ENCODE measurements around the gene CDH9.
A peak's percentile ranks its signal among the peaks of the same experiment; 100 is the strongest.

The CDH9 gene, protein sequence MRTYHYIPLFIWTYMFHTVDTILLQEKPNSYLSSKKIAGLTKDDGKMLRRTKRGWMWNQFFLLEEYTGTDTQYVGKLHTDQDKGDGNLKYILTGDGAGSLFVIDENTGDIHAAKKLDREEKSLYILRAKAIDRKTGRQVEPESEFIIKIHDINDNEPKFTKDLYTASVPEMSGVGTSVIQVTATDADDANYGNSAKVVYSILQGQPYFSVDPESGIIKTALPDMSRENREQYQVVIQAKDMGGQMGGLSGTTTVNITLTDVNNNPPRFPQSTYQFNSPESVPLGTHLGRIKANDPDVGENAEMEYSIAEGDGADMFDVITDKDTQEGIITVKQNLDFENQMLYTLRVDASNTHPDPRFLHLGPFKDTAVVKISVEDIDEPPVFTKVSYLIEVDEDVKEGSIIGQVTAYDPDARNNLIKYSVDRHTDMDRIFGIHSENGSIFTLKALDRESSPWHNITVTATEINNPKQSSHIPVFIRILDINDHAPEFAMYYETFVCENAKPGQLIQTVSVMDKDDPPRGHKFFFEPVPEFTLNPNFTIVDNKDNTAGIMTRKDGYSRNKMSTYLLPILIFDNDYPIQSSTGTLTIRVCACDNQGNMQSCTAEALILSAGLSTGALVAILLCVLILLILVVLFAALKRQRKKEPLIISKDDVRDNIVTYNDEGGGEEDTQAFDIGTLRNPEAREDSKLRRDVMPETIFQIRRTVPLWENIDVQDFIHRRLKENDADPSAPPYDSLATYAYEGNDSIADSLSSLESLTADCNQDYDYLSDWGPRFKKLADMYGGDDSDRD

DNA sequence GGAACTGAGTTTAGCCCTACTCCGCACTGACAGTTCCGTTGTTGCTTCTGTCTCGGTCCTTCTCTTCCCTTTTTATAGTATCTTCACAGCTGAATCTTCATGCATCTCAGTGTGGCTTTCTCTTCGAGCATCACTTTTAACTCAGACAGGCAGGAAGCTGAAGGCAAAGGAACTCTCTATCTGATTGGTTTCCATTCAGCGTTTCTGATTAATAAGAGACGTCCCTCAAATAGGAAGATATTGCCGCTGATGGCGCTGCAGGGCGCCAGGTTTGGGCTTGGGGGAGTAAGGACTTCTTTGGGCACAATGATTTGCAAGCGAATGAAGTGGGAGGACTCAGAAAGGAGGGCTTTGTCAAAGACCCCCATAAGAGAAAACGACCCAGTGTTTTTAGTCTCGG, at the start of gene CDH9:
CDH9 (minus strand) TSS at position 111 of the 400 bp plus-strand sequence. CDS start 50,253 bp downstream, outside the sequence.
- DNase-seq (ENCODE audit: low read depth), result peak; percentile 4

DNA sequence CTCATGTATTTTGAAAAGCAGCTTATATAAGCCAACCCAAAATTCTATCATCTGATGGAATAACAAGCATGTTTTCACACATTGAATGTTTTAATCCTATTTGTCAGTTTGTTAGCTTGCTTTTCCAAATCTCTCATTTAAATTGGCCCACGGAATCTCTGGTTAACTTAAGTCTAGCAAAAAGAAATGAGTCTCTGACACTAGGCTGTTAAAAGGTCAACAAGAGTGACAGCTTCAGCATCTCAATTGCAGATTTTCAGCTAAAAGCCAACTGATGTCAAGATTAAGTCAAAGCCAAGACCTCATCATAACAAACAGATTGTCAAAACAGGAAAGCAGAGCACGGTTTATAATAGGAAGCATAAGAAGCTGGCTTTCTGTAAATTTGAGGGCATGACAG, 49.4 kb upstream of the CDH9 start:
- no peak for DNase-seq (ENCODE audit: low read depth)

DNA sequence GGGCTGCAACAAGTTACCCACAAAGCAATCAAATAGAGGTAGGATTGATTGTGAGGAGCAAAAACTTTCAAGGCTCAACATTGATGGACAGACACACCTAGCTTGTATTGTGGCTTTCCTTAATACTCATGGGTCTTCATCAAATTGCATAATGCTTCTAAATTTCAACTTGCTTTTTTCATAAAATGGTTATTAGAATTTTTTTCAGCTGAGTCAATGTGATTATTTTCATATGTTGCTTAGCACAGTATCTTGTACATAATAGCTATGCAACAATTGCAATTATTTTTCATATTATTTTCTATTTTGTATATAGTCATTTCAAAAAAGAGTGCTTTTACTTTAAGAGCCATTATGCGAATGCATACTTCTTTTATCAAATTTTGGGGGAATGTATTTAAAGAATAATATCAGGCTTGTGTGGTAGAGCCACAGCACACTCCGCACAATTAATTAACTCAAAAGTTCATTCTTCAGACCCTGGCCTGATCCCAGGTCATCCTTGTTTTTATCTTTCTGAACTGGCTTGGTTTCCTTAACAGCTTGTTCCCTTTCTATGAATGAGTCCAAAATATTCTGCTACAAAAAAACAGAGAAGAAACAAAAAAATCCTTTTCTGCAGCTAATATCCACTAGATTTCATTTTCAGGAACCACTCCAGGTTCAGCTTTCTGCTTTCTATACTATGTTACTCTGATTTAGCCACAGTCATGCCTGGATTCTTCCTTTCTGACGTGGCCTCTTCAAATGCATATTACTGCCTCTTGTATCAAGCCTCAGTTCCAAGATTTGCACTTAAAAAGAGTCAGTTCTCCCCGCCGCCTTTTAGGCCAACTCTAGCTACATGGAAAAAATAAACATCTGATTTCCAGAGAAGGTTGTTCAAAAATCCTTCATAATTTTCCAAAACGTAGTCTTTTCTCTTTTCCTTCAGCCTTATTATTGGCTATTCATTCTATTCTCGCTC, 45.3 kb upstream of the CDH9 start:
- no peak for DNase-seq (ENCODE audit: low read depth)

DNA sequence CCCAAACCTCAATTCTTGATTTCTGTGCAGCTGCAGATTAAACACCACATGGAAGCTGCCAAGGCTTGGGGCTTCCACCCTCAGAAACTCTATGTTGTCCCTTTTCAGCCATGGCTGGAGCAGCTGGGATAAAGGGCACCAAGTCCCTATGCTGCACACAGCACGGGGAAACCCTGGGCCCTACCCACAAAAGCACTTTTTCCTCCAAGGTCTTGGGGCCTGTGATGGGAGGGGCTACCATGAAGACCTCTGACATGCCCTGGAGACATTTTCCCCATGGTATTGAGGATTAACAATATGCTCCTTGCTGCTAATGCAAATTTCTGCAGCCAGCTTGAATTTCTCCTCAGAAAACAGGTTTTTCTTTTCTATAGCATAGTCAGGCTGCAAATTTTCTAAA, 41.8 kb upstream of the CDH9 start:
- DNase-seq (ENCODE audit: low read depth), result no peak

DNA sequence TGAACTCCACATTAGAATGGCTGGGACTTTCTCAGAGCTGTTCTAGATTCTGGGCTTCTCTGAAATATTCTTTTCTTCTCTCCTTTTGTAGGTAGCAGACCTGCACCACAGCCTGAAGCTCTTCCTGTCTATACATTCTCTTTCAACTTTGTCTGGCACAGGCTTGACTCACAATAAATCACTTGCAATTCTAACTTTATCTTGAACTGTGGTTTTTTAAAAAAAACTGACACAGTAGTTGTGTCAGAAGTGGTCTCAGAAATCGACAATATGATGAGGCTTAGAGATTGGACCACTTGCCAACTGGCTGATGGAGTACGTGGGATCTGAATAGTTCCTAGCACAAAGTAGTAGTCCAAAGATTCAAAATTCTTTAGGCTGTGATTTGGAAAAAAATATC, 24.1 kb upstream of the CDH9 start:
- peak; percentile 47 for DNase-seq (ENCODE audit: low read depth)

DNA sequence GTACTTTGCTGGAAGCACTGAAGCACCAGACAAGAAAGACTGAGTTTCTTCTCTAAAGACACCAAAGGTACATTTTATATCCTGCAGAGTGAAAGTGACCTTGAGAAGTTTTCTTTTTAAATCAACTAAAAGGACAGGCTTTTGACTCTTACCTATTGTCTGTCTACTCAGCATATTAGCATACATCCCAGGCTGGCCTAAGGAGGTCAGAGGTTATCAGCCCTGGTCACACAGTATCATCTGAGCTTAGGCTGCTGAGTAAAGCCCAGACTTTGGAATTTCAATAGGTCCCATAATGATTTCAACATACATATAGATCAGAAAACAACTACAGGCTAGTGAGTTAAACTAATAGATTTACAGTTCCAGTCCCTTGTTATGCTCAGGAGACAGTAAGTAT, 10.1 kb upstream of the CDH9 start:
- peak; percentile 3 for DNase-seq (ENCODE audit: low read depth)

DNA sequence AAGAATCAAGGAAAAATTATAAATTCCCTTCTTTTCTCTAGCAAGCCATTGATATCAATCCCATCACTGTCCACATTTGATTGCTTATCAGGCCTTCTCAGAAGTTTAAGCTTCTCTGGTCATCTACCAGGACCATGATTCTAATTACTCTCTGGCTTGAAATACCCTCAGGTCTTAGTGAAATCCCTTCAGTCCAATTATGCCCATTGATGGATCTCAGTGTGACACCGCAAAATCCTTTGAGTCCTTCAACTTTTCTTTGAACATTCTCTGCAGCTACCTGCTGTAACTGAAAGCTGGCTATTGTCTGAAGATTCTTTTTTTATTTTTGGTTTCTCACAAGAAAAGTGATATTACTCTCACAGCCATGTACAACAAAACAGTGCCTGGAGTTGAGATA, 3.0 kb upstream of the CDH9 start:
- no peak for DNase-seq (ENCODE audit: low read depth)

DNA sequence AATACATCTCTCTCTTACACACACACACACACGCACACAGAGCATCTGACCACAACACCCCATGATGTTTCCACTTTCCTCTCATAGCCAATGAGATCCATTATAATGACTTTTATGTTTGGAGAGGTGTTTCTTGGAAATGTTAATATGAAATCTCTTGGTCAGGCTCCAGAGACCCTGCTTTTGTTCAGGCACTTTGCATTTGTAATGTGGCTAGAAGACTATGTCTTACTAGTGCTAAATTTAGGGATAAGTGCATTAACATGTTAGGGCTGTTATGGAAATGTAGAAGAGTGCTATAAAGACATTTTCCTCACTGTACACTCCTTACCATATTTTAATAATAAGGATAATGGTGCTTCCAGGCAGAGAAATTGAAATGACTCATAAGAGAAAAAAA, 3.8 kb downstream of the CDH9 start:
- DNase-seq (ENCODE audit: low read depth), result no peak

DNA sequence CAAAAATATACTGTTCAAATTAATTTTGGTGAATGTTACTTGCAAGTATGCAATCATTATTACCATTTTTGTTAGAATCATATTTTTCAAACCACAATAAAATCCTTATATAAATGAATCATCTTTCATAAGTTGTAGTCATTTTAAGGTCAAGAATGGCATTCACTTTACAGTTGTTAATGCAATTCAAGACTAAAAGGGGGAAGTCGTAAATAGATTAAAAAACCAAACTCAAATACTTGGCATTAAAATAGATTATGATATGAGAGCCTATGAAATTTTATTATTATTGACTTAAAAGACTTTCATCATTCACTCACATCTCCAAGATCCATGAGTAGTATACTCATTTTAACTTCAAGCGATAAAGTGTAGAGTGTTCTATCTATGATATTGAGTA, 11.6 kb downstream of the CDH9 start:
- peak; percentile 14 for DNase-seq (ENCODE audit: low read depth)

DNA sequence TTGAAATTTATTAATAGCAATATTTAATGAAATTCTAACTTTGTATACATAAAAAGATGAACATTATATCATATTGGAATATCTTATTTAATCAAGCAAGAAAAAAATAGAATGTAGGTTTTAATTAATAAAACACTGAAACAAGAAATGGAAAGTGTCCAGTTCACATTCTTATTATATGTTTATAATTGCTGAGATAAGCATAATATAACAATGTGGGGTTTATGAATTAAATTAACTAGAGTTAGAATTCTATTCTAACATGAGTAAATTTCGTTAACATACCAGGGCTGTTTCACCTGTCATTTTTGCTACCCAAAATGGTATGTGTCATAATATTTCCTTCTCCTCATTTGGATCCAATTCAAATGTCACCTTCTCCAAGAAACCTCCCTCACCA, 12.3 kb downstream of the CDH9 start:
- no peak for DNase-seq (ENCODE audit: low read depth)

DNA sequence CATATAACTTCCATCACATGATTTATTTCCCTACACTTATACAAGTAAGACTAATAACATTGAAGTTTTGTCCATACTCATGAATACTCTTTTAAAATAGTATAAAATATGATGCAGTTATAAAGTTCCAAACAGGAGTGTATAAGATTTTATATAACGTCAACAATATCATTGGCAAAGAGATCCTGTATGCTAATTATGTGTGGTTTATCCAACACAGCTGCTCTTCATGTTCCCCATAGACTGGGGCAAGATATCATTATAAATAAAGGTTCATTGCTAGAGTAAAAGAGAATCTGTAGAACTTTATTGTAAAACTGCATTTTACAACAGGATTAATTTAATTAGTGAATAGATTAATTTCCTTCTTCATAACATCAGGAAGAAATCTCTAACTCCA, 16.9 kb downstream of the CDH9 start:
- no peak for DNase-seq (ENCODE audit: low read depth)

DNA sequence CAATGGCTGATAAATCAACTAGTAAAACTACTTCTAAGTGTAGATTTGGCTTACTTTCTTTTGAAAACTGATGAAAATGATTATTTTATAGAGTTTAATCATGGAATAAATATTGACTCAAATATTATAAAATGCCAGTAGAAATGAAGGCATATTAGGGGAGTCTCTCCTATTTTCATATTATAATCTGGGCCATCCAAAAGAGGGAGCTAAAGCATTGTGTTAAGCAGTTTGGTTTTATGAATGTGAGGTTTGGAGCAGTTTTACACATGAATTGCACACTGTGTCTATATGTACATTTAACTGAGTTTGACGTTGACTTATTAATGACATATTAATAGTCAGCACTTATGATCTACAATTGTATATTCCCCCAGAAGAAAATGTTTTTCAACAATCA, 17.4 kb downstream of the CDH9 start:
- DNase-seq (ENCODE audit: low read depth), result peak; percentile 51

DNA sequence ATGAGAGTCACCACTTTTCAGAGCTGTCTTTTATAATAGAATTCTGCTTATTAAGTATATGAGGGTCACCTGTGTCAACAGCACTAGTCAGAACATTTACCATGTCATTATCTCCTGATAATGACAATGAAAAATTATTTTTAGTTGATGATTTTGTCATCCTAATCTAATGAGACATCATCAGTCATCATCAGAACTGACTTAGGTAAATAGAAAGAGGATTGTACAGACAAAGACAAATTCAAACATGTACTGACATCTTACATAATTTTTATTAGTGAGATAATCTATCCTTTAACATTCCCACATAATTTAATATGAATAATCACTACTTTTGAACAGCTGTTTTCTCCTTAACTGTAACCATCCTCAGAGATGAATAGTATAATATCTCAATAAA, 22.6 kb downstream of the CDH9 start:
- DNase-seq (ENCODE audit: low read depth), result peak; percentile 6

DNA sequence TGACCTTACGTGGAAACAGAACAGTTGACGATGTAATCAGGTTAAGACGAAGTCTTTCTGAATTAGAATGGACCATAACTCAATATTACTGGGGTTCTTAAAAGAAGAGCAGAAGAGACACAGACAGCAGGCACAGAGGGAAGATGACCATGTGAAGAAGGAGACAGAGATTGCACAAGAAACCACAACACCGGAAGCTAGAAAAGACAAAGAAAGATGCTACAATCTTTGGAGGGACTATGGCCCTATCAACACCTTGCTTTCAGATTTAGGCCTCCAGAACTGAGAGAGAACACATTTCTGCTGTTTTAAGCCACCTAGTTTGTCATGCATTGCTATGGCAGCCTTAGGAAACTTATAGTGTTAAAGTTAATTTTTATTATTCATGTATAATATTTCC, 27.1 kb downstream of the CDH9 start:
- no peak for DNase-seq (ENCODE audit: low read depth)

DNA sequence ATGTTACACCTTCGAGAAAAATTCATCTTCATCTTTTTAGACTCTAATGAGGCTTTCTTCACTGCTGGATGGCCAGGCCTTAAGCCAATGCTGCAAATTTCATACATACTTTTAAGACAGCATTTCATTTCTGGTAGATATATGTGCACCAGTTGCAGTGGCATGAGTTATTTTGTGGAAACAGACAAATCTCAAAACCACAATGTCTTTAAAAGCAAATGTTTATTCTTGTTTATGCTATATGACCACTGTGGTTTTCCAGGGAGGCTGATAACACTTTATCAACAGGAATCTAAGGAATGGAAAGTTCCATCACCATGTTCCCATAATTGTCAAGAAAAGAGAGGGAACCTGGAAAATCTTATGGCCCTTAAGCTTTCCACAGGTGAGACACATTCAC, 27.7 kb downstream of the CDH9 start:
- DNase-seq (ENCODE audit: low read depth), result peak; percentile 92

DNA sequence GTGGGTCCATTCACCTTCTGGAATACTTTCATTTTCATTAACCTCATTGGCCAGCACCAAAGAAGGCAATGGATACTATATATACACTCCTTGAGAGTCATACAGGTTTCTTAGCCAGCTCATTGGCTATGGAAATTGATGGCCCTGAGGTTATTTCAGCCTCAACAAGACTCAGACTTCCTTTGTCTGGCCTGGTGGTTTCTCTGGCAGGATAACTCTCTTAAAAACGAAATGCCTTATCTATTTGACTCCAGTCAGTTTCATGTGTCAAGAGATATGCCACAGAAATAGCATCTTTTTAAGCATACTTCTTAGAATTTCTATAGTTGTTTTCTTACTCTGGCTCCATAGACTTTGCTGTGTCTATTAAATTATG, 28.9 kb downstream of the CDH9 start:
- peak; percentile 33 for DNase-seq (ENCODE audit: low read depth)

DNA sequence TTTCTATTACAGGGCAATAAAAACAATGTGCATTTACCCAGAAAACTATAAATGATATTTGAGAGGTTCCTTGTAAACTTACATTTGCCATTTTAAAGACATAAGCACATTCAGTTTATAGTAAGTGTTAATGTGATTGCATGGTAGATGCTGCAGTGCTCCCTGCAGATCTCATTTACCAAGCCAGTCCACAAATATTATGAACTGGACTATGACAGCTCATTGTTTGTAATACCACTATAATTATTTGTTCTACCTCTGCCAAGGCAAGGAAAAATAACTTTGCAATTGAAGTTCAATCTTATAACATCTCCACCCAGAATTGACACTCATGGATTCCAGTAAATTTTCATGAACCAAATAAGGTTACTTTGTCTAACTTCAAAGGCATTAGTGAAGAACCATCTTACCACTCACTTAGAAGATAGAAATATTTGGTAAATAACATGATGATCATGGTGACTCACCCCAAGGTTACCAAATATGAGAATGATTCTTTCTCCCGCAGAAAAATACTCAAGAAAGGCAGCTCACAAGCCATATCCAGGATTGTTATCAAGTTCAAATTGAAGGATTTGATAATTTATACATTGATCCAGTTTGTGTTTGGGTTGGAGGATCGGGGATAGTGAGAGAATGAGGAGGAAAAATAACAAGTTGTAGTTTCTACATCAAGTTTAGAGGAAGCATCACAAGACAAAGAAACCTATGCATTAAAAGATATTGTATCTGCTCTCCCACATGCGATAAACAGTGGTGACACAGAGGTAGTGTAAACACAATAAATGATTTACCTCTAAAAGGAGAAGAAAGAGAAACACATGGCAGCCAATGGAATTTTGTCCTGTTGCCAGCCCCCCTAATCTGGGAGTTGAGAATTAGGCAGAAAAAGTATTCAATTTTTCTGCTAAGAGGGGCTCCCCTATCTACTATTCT, 29.5 kb downstream of the CDH9 start:
- DNase-seq (ENCODE audit: low read depth), result peak; percentile 50

DNA sequence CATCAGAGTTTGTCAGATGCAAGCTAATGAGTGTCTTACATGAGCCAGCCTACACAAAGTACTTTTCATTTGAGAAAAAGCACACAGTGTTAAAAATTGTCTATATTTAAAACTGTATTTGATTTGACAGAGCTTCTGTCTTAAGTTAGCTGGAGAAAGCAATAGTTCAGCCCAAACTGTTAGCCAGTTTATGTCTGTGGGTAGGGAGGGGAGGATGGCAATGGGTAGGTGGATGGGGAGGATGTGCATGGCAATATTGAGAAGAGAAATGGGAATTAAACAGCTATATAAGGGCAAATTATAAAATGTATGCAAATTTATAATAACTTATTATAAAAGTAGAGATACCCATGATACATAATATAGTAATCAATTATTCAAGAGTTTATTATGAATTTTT, 31.3 kb downstream of the CDH9 start:
- no peak for DNase-seq (ENCODE audit: low read depth)

DNA sequence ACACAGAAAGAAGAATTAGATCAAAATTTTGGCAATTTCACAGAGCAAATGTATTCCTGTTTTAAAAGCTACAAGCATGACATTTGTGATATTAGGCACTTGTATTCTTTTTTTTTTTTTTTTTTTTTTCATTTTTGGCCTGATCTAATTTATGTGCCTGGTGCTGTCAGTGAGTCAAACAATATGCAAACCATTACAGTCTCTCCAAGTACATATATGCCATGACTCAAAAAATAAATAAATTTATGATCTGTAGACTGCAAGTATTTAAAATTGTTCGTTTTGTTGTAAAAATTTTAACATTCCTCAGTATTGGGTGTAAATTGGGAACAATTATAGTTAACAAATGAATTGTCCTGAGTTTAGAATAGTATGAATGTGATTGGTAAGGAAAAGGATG, 51.4 kb downstream of the CDH9 start:
- DNase-seq (ENCODE audit: low read depth), result no peak

DNA sequence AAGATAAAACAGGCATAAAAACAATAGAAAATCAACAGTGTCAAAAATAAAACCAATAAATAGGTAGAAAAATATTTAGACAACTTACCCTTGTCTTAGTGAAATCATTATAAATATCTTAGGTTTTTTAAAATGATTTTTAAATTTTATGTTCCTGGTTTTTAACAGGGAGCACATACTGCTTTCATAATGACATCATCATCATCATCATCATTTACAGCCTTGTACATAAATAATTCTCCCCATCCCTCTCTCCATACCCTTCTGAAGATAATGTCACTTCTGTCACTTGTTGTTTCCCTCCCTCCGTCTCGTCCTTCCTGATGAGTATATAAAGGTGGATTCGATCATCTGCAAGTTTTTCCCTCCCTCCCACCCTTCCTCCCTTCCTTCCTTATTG, 56.6 kb downstream of the CDH9 start:
- no peak for DNase-seq (ENCODE audit: low read depth)

DNA sequence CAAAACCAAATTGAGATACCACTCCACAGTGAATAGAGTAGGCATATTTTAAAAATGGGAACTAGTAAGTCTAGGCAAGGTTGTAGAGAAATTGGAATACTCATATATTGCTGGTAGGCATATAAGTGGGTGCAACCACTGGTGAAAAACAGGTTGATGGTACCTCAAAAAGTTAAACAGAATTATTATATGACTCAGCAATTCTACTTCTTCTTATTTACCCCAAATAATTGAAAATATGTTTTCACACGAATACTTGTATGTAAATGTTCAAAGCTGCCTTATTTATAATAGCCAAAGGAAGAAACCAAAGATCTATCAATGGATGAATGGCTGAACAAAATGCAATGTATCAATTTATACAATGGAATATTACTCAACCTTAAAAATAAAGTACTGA, 79.1 kb downstream of the CDH9 start:
- DNase-seq (ENCODE audit: low read depth), result no peak

Measured in amniotic epithelial cell (primary cell).